ENCODE data around the gene GPRC5A.

GRCh38 chr12:12881151-12881909, 10.0 kb upstream of the GPRC5A start:
- TF ChIP-seq EZH2 (IDR thresholded peaks at IDR 0.05; ENCODE audit: low read depth, low read length, severe bottlenecking) (no peak), CTCF (IDR thresholded peaks at IDR 0.05; ENCODE audit: control extremely low read depth in 1 of 3, insufficient read depth in 1 of 3, low read depth in 1 of 3, low read length in 3 of 3) (no peak), CEBPB (IDR thresholded peaks at IDR 0.05; ENCODE audit: low read depth, low read length) (no peak), TAF1 (IDR thresholded peaks at IDR 0.05; ENCODE audit: low read depth, low read length) (no peak)
